HEK293 (cell line): ENCODE results near the gene APOC3.

Experiments used
- CTCF ChIA-PET: fragments of 350-600 bp; formaldehyde crosslinking; extraction: SDS; loops from one replicate; lab custom pipeline; 2021; ENCODE audit warnings: antibody characterized with exemption; lab: Yijun Ruan, JAX
- POLR2A ChIA-PET: fragments of 300-600 bp; formaldehyde crosslinking; extraction: SDS; loops from one replicate; lab custom pipeline; 2020; ENCODE audit warnings: antibody characterized with exemption, inconsistent platforms; lab: Yijun Ruan, JAX
- H3K27ac ChIP-seq: fragments of 200-500 bp; sonication (Bioruptor generic); 2 replicates; pipeline ENCODE4 v1.5.1; 2014; ENCODE audit warnings: low read depth, low read length, control low read depth, inconsistent platforms; ENCODE audit errors: extremely low read depth
- H3K36me3 ChIP-seq, 2 experiments: fragments of 200-500 bp in 1 of 2; sonication (Bioruptor generic) in 1 of 2; 1 replicate in 1 of 2; 2 replicates in 1 of 2; pipeline ENCODE4 v1.5.1; 2014 to 2017; ENCODE audit warnings: inconsistent platforms in 2 of 2, low read length in 2 of 2; ENCODE audit not compliant: control insufficient read depth in 2 of 2, insufficient read depth in 1 of 2
- H3K4me1 ChIP-seq: fragments of 200-500 bp; sonication (Bioruptor generic); 2 replicates; pipeline ENCODE4 v1.5.1; 2014; ENCODE audit warnings: mild to moderate bottlenecking, low read length, inconsistent platforms; ENCODE audit not compliant: control insufficient read depth, insufficient read depth
- H3K4me3 ChIP-seq: 2 replicates; pipeline ENCODE4 v1.5.1; 2011; ENCODE audit warnings: low read depth, mild to moderate bottlenecking, control low read depth, low read length, moderate library complexity
- H3K9me3 ChIP-seq: fragments of 200-500 bp; sonication (Bioruptor generic); 2 replicates; pipeline ENCODE4 v1.5.1; 2014; ENCODE audit warnings: low read depth, low read length, inconsistent platforms; ENCODE audit not compliant: control insufficient read depth, insufficient read depth
- KLF9 ChIP-seq: fragments of 450-650 bp; formaldehyde crosslinking; IDR thresholded peaks from 2 replicates; pipeline ENCODE4 v1.5.1; 2016; ENCODE audit warnings: missing biosample characterization, missing genetic modification characterization, low read depth
- OVOL3 ChIP-seq: fragments of 450-650 bp; formaldehyde crosslinking; IDR thresholded peaks from 2 replicates; pipeline ENCODE4 v1.5.1; 2016; ENCODE audit warnings: missing biosample characterization, missing genetic modification characterization
- YY2 ChIP-seq: fragments of 450-650 bp; formaldehyde crosslinking; IDR thresholded peaks from 2 replicates; pipeline ENCODE4 v1.5.1; 2016; ENCODE audit warnings: missing biosample characterization, missing genetic modification characterization
- ZNF202 ChIP-seq: fragments of 450-650 bp; formaldehyde crosslinking; IDR thresholded peaks from 2 replicates; pipeline ENCODE4 v1.5.1; 2016; ENCODE audit warnings: missing biosample characterization, missing genetic modification characterization, borderline replicate concordance
- ZNF274 ChIP-seq, 2 experiments: fragments of 200-500 bp in 1 of 2; fragments of 450-650 bp in 1 of 2; sonication (Bioruptor generic) in 1 of 2; formaldehyde crosslinking in 1 of 2; IDR thresholded peaks; 2 replicates each; pipeline versions ENCODE4 v1.5.1 to v1.6.1; 2014 to 2016; ENCODE audit warnings: borderline replicate concordance in 1 of 2, inconsistent platforms in 1 of 2, low read length in 1 of 2, missing biosample characterization in 1 of 2, missing genetic modification characterization in 1 of 2
- ZNF354C ChIP-seq: fragments of 450-650 bp; formaldehyde crosslinking; IDR thresholded peaks from 2 replicates; pipeline ENCODE4 v1.5.1; 2016; ENCODE audit warnings: missing biosample characterization, missing genetic modification characterization, low read depth, borderline replicate concordance
- ZNF544 ChIP-seq: fragments of 450-650 bp; formaldehyde crosslinking; IDR thresholded peaks from 2 replicates; pipeline ENCODE4 v1.5.0; 2017; ENCODE audit warnings: missing biosample characterization, missing genetic modification characterization
- ZNF623 ChIP-seq: fragments of 450-650 bp; formaldehyde crosslinking; IDR thresholded peaks from 2 replicates; pipeline ENCODE4 v1.5.1; 2016; ENCODE audit warnings: missing biosample characterization, missing genetic modification characterization
- ZNF626 ChIP-seq: fragments of 450-650 bp; sonication (Bioruptor Pico); formaldehyde crosslinking; IDR thresholded peaks from 2 replicates; pipeline ENCODE4 v1.5.1; 2018; ENCODE audit warnings: missing biosample characterization, missing genetic modification characterization, inconsistent platforms
- ZNF670 ChIP-seq: fragments of 450-650 bp; formaldehyde crosslinking; IDR thresholded peaks from 2 replicates; pipeline ENCODE4 v1.5.1; 2016; ENCODE audit warnings: missing biosample characterization, missing genetic modification characterization, low read depth
- ZNF701 ChIP-seq: fragments of 450-650 bp; formaldehyde crosslinking; IDR thresholded peaks from 2 replicates; pipeline ENCODE4 v1.5.1; 2016; ENCODE audit warnings: missing biosample characterization, missing genetic modification characterization
- ZNF747 ChIP-seq: fragments of 450-650 bp; formaldehyde crosslinking; IDR thresholded peaks from 2 replicates; pipeline ENCODE4 v1.5.1; 2016; ENCODE audit warnings: missing biosample characterization, missing genetic modification characterization
- TF ChIP-seq, protein P1 (sequence below): fragments of 450-650 bp; formaldehyde crosslinking; IDR thresholded peaks from 2 replicates; pipeline ENCODE4 v1.5.1; 2016; ENCODE audit warnings: missing biosample characterization, missing genetic modification characterization
- TF ChIP-seq, protein P2 (sequence below): fragments of 450-650 bp; IDR thresholded peaks from 2 replicates; pipeline ENCODE4 v1.5.1; 2018; ENCODE audit warnings: missing biosample characterization, missing genetic modification characterization
- TF ChIP-seq, protein P3 (sequence below): fragments of 450-650 bp; formaldehyde crosslinking; IDR thresholded peaks from 2 replicates; pipeline ENCODE4 v1.5.1; 2016; ENCODE audit warnings: missing biosample characterization, missing genetic modification characterization
- TF ChIP-seq, protein P4 (sequence below): fragments of 450-650 bp; formaldehyde crosslinking; IDR thresholded peaks from 2 replicates; pipeline ENCODE4 v1.5.1; 2016; ENCODE audit warnings: missing biosample characterization, missing genetic modification characterization
- TF ChIP-seq, protein P5 (sequence below): fragments of 450-650 bp; formaldehyde crosslinking; IDR thresholded peaks from 2 replicates; pipeline ENCODE4 v1.5.1; 2016; ENCODE audit warnings: missing biosample characterization, missing genetic modification characterization
- TF ChIP-seq, protein P6 (sequence below): fragments of 450-650 bp; formaldehyde crosslinking; IDR thresholded peaks from 2 replicates; pipeline ENCODE4 v1.5.1; 2017; ENCODE audit warnings: missing biosample characterization, missing genetic modification characterization
- TF ChIP-seq, protein P7 (sequence below): fragments of 450-650 bp; formaldehyde crosslinking; conservative IDR thresholded peaks from 2 replicates; pipeline ENCODE4 v1.5.1; 2016; ENCODE audit warnings: low read depth, missing biosample characterization, missing genetic modification characterization

The APOC3 gene

DNA sequence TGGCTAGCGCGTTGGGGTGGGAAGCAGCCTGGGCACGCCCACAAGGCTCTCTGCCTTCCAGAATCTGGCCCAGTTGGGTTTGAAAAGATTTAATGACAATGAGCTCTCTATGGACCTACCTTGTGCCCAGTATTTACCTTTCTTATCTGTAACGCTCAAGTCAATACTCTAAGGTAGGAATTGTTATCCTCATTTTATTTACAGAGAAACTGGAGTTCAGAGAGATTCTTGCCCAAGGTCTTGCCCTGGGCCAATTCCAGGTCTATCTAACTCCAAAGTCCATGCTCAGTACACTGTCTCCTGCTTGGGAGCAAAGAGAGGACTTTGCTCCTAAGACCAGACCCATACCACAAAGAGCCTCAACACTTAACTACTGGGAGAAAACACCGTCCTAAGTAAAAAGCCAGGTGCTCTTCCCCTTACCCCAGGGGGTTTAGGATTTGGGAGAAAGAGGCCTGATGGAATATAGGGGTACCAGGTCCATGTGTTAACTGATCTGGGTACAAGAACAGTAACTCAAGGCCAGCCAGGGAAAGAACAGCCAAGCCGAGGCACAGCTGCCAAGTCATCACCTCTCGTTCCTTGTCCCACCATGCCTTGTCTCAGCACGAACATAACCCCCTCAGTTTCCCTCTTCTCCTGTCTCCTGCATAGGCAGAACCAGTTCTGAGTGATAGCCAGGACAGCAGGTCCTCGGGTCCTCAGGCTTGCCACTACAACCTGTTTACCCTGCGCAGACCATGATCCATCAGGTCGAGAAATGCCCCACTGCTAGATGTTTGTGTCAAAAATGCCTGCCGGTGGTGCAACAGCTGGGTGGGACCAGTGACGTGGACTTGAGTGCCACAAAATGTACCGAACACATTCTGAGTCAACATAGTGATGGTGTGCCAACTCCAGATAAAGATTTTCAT, 21.2 kb upstream of the APOC3 start:
- Histone ChIP-seq H3K4me3 (no peak overlapping the region), H3K27ac (no peak overlapping the region), H3K9me3 (no peaks in the 10 kb centered on the region), H3K4me1 (no peaks in the 10 kb centered on the region), H3K36me3 (no peaks in the 10 kb centered on the region)
- TF ChIP-seq ZNF544, result no peak
- TF ChIP-seq, protein P1, sequence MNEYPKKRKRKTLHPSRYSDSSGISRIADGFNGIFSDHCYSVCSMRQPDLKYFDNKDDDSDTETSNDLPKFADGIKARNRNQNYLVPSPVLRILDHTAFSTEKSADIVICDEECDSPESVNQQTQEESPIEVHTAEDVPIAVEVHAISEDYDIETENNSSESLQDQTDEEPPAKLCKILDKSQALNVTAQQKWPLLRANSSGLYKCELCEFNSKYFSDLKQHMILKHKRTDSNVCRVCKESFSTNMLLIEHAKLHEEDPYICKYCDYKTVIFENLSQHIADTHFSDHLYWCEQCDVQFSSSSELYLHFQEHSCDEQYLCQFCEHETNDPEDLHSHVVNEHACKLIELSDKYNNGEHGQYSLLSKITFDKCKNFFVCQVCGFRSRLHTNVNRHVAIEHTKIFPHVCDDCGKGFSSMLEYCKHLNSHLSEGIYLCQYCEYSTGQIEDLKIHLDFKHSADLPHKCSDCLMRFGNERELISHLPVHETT, result no peak
- no peak for TF ChIP-seq ZNF623 (tag by site-specific recombination)
- no peak for TF ChIP-seq ZNF670
- TF ChIP-seq, protein P2, sequence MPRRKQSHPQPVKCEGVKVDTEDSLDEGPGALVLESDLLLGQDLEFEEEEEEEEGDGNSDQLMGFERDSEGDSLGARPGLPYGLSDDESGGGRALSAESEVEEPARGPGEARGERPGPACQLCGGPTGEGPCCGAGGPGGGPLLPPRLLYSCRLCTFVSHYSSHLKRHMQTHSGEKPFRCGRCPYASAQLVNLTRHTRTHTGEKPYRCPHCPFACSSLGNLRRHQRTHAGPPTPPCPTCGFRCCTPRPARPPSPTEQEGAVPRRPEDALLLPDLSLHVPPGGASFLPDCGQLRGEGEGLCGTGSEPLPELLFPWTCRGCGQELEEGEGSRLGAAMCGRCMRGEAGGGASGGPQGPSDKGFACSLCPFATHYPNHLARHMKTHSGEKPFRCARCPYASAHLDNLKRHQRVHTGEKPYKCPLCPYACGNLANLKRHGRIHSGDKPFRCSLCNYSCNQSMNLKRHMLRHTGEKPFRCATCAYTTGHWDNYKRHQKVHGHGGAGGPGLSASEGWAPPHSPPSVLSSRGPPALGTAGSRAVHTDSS (tag by site-specific recombination), result no peak
- TF ChIP-seq, protein P3, sequence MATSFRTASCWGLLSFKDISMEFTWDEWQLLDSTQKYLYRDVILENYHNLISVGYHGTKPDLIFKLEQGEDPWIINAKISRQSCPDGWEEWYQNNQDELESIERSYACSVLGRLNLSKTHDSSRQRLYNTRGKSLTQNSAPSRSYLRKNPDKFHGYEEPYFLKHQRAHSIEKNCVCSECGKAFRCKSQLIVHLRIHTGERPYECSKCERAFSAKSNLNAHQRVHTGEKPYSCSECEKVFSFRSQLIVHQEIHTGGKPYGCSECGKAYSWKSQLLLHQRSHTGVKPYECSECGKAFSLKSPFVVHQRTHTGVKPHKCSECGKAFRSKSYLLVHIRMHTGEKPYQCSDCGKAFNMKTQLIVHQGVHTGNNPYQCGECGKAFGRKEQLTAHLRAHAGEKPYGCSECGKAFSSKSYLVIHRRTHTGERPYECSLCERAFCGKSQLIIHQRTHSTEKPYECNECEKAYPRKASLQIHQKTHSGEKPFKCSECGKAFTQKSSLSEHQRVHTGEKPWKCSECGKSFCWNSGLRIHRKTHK (tag by site-specific recombination), result no peak
- TF ChIP-seq ZNF626 (tag by site-specific recombination), result no peak
- no peak for TF ChIP-seq KLF9 (tag by site-specific recombination)
- TF ChIP-seq, protein P4, sequence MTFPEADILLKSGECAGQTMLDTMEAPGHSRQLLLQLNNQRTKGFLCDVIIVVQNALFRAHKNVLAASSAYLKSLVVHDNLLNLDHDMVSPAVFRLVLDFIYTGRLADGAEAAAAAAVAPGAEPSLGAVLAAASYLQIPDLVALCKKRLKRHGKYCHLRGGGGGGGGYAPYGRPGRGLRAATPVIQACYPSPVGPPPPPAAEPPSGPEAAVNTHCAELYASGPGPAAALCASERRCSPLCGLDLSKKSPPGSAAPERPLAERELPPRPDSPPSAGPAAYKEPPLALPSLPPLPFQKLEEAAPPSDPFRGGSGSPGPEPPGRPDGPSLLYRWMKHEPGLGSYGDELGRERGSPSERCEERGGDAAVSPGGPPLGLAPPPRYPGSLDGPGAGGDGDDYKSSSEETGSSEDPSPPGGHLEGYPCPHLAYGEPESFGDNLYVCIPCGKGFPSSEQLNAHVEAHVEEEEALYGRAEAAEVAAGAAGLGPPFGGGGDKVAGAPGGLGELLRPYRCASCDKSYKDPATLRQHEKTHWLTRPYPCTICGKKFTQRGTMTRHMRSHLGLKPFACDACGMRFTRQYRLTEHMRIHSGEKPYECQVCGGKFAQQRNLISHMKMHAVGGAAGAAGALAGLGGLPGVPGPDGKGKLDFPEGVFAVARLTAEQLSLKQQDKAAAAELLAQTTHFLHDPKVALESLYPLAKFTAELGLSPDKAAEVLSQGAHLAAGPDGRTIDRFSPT (tag by site-specific recombination), result no peak
- TF ChIP-seq, protein P5, sequence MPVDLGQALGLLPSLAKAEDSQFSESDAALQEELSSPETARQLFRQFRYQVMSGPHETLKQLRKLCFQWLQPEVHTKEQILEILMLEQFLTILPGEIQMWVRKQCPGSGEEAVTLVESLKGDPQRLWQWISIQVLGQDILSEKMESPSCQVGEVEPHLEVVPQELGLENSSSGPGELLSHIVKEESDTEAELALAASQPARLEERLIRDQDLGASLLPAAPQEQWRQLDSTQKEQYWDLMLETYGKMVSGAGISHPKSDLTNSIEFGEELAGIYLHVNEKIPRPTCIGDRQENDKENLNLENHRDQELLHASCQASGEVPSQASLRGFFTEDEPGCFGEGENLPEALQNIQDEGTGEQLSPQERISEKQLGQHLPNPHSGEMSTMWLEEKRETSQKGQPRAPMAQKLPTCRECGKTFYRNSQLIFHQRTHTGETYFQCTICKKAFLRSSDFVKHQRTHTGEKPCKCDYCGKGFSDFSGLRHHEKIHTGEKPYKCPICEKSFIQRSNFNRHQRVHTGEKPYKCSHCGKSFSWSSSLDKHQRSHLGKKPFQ (tag by site-specific recombination), result no peak
- TF ChIP-seq, protein P6, sequence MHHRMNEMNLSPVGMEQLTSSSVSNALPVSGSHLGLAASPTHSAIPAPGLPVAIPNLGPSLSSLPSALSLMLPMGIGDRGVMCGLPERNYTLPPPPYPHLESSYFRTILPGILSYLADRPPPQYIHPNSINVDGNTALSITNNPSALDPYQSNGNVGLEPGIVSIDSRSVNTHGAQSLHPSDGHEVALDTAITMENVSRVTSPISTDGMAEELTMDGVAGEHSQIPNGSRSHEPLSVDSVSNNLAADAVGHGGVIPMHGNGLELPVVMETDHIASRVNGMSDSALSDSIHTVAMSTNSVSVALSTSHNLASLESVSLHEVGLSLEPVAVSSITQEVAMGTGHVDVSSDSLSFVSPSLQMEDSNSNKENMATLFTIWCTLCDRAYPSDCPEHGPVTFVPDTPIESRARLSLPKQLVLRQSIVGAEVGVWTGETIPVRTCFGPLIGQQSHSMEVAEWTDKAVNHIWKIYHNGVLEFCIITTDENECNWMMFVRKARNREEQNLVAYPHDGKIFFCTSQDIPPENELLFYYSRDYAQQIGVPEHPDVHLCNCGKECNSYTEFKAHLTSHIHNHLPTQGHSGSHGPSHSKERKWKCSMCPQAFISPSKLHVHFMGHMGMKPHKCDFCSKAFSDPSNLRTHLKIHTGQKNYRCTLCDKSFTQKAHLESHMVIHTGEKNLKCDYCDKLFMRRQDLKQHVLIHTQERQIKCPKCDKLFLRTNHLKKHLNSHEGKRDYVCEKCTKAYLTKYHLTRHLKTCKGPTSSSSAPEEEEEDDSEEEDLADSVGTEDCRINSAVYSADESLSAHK, result no peak
- TF ChIP-seq, protein P7, sequence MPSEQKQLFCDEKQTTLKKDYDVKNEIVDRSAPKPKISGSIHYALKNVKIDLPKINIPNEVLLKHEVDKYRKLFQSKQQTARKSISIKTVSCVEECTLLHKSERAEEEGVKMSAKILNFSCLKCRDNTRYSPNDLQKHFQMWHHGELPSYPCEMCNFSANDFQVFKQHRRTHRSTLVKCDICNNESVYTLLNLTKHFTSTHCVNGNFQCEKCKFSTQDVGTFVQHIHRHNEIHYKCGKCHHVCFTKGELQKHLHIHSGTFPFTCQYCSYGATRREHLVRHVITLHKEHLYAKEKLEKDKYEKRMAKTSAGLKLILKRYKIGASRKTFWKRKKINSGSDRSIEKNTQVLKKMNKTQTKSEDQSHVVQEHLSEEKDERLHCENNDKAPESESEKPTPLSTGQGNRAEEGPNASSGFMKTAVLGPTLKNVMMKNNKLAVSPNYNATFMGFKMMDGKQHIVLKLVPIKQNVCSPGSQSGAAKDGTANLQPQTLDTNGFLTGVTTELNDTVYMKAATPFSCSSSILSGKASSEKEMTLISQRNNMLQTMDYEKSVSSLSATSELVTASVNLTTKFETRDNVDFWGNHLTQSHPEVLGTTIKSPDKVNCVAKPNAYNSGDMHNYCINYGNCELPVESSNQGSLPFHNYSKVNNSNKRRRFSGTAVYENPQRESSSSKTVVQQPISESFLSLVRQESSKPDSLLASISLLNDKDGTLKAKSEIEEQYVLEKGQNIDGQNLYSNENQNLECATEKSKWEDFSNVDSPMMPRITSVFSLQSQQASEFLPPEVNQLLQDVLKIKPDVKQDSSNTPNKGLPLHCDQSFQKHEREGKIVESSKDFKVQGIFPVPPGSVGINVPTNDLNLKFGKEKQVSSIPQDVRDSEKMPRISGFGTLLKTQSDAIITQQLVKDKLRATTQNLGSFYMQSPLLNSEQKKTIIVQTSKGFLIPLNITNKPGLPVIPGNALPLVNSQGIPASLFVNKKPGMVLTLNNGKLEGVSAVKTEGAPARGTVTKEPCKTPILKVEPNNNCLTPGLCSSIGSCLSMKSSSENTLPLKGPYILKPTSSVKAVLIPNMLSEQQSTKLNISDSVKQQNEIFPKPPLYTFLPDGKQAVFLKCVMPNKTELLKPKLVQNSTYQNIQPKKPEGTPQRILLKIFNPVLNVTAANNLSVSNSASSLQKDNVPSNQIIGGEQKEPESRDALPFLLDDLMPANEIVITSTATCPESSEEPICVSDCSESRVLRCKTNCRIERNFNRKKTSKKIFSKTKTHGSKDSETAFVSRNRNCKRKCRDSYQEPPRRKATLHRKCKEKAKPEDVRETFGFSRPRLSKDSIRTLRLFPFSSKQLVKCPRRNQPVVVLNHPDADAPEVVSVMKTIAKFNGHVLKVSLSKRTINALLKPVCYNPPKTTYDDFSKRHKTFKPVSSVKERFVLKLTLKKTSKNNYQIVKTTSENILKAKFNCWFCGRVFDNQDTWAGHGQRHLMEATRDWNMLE (tag by site-specific recombination), result no peak
- TF ChIP-seq YY2 (tag by site-specific recombination), result no peak
- no peak for TF ChIP-seq ZNF747
- TF ChIP-seq ZNF354C (tag by site-specific recombination), result no peak
- no peak for TF ChIP-seq ZNF701
- TF ChIP-seq OVOL3, result no peak
- no peak for TF ChIP-seq ZNF274 (IDR thresholded peaks at IDR 0.05; ENCODE audit: low read length)
- TF ChIP-seq ZNF274 (tag by site-specific recombination; IDR thresholded peaks at IDR 0.05; ENCODE audit: borderline replicate concordance), result no peak
- TF ChIP-seq ZNF202, result no peak
- POLR2A ChIA-PET, result no interaction called here
- CTCF ChIA-PET, result interaction anchor here (0.9 kb wide), 1 partner anchor 11 kb away, joined by 4 read pairs; no protein-coding TSS in a partner anchor
